ENCODE data around the gene RBP5. TPM values are rescaled to one million over a fixed set of nuclear protein-coding genes. Genes with fewer than 3 reads are reported as not detected.

Gene RBP5
- total RNA-seq, 3 donors from 2014 or later: 2.2 to 3.8 (median 2.5) TPM

DNA sequence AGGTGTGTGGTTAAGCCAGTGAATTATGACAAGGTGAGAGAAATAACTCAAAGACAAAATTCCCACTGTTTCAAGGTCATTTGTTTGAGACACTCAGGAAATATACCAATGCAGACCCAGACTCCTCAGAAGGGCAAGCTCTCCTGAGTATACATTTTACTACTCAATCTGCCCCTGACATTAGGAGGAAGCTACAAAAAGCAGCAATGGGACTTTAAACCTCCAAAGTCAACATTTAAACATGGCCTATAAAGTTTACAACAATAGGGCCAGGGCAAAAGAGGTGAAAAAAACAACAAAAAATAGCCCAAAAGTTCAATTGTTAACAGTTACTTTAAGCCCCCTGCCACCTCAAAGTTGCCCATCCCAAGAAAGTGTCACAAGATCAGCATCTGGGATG is 41.3 kb upstream of the RBP5 start:
- intact Hi-C loops (cut with DNase I, micrococcal nuclease): no loop called here
- Histone ChIP-seq H3K4me3 (no peak overlapping the region), H3K4me1 (ENCODE audit: low read depth) (no peaks in the 10 kb centered on the region), H3K9me3 (peaks cover 32% of the 10 kb centered on the region), H3K36me3 (ENCODE audit: low read depth) (no peaks in the 10 kb centered on the region)
- no peak for DNase-seq
- peak; percentile 54 for ATAC-seq
- TF ChIP-seq, protein P1, sequence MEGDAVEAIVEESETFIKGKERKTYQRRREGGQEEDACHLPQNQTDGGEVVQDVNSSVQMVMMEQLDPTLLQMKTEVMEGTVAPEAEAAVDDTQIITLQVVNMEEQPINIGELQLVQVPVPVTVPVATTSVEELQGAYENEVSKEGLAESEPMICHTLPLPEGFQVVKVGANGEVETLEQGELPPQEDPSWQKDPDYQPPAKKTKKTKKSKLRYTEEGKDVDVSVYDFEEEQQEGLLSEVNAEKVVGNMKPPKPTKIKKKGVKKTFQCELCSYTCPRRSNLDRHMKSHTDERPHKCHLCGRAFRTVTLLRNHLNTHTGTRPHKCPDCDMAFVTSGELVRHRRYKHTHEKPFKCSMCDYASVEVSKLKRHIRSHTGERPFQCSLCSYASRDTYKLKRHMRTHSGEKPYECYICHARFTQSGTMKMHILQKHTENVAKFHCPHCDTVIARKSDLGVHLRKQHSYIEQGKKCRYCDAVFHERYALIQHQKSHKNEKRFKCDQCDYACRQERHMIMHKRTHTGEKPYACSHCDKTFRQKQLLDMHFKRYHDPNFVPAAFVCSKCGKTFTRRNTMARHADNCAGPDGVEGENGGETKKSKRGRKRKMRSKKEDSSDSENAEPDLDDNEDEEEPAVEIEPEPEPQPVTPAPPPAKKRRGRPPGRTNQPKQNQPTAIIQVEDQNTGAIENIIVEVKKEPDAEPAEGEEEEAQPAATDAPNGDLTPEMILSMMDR (IDR thresholded peaks at IDR 0.05): no peak

DNA sequence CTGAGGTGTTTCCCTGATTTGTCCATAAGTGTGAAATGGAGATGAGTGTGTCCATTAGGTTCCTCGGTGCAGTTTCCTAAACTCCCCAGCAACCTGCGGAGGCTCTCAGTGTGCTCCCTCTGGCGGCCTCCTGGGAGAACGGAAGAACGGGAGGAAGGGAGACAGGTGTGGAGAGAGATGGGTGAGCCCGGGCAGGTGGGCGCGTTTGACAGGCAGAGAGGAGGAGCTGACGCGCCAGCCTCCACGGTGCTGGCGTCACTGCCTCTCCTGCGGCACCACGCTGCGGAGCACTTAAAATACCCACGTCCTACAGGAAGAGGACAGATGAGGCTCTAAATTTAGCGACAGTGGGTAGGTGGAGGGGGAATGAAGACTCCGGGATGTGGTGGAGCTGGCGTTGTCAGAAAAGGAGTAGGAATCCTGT is 34.0 kb upstream of the RBP5 start:
- Histone ChIP-seq H3K4me3 (no peak overlapping the region), H3K36me3 (ENCODE audit: low read depth) (no peaks in the 10 kb centered on the region), H3K4me1 (ENCODE audit: low read depth) (no peaks in the 10 kb centered on the region), H3K9me3 (peaks cover 4% of the 10 kb centered on the region)
- ATAC-seq: peak; percentile 86
- TF ChIP-seq, protein P1 (IDR thresholded peaks at IDR 0.05): peak; percentile 34
- DNase-seq: peak in 2 of 3 donors; percentile 50
- intact Hi-C loops (cut with DNase I, micrococcal nuclease): no loop called here

DNA sequence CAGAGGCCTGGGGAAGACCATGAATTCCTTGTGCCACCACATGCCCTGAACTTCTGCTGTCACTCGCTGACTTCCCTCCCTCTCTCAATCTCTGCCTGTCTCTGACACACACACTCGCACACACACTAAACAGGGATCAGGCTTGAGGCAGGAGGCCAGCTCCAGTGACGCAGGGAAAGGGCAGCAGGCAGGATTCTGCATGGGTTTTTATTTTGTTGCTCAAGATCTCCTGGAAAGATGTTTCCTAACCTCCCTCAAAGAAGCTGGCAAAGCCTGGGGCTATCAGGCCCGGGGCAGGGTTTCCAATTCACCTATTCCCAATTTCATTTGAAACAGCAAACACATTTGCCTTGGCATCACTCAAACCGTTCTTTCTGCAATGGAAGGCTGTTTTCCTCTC is 33.1 kb upstream of the RBP5 start:
- no peaks in the 10 kb centered on the region for H3K4me1 ChIP-seq (ENCODE audit: low read depth)
- intact Hi-C loops (cut with DNase I, micrococcal nuclease): no loop called here
- H3K36me3 ChIP-seq (ENCODE audit: low read depth): no peaks in the 10 kb centered on the region
- no peaks in the 10 kb centered on the region for H3K9me3 ChIP-seq
- DNase-seq (no peak), ATAC-seq (no peak)
- H3K4me3 ChIP-seq: no peak overlapping the region
- TF ChIP-seq, protein P1 (IDR thresholded peaks at IDR 0.05): no peak

DNA sequence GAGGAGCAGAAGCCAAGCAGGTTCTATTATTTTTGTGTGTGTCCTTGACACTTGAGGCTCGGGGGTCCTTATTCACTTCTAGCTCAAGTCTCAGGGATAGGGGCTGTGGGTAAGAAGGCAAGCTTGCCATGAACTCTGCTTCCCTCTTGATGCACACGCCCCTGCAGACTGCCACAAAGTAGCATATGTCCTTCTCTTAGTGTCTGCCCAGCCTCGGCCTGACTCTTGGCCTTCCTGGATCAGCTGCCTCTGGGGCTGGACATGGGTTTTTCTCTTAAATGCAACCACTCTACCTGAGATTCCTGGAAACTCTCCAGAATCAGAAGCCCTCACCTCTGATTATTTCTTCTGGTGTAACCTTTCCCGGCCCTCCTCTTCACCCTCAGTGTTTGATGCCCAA is 32.6 kb upstream of the RBP5 start:
- intact Hi-C loops (cut with DNase I, micrococcal nuclease): no loop called here
- no peak for ATAC-seq
- Histone ChIP-seq H3K9me3 (no peaks in the 10 kb centered on the region), H3K4me3 (no peak overlapping the region), H3K36me3 (ENCODE audit: low read depth) (no peaks in the 10 kb centered on the region), H3K4me1 (ENCODE audit: low read depth) (no peaks in the 10 kb centered on the region)
- TF ChIP-seq, protein P1 (IDR thresholded peaks at IDR 0.05): no peak
- DNase-seq: no peak

DNA sequence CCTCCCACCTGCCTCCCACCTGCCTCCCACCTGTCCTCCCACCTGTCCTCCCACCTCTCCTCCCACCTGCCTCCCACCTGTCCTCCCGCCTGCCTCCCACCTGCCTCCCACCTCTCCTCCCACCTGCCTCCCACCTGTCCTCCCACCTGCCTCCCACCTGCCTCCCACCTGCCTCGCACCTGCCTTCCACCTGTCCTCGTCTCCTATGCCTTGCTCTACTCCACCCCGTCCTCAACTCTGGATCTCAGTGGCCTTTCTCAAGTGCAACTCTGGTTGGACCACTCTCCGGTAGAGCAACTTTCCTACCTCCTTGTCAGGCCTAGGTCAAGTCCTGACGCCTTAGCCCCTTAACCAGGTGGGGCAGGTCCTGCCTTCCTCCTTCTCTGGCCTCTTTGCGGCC is 31.5 kb upstream of the RBP5 start:
- Histone ChIP-seq H3K4me1 (ENCODE audit: low read depth) (no peaks in the 10 kb centered on the region), H3K36me3 (ENCODE audit: low read depth) (no peaks in the 10 kb centered on the region), H3K4me3 (no peak overlapping the region), H3K9me3 (no peaks in the 10 kb centered on the region)
- TF ChIP-seq, protein P1 (IDR thresholded peaks at IDR 0.05): no peak
- no peak for ATAC-seq
- DNase-seq: no peak
- intact Hi-C loops (cut with DNase I, micrococcal nuclease): no loop called here

Data from mucosa of descending colon (tissue), 3 donors.